GM20000 (cell line): Measurements from ENCODE around the gene ZBTB42.

ENCODE experiments used
- DNase-seq: peaks from one replicate; pipeline ENCODE4 v3.0.0; 2012; ENCODE audit warnings: low spot score
- TF ChIP-seq, protein P1 (sequence below): IDR thresholded peaks from 2 replicates; pipeline ENCODE4 v1.5.1; 2012; ENCODE audit warnings: mild to moderate bottlenecking, control low read depth; ENCODE audit errors: extremely low read depth, missing control alignments

The ZBTB42 gene

GRCh38 chr14:104789752-104790743, 10.9 kb upstream of the ZBTB42 start:
- TF ChIP-seq, protein P1, sequence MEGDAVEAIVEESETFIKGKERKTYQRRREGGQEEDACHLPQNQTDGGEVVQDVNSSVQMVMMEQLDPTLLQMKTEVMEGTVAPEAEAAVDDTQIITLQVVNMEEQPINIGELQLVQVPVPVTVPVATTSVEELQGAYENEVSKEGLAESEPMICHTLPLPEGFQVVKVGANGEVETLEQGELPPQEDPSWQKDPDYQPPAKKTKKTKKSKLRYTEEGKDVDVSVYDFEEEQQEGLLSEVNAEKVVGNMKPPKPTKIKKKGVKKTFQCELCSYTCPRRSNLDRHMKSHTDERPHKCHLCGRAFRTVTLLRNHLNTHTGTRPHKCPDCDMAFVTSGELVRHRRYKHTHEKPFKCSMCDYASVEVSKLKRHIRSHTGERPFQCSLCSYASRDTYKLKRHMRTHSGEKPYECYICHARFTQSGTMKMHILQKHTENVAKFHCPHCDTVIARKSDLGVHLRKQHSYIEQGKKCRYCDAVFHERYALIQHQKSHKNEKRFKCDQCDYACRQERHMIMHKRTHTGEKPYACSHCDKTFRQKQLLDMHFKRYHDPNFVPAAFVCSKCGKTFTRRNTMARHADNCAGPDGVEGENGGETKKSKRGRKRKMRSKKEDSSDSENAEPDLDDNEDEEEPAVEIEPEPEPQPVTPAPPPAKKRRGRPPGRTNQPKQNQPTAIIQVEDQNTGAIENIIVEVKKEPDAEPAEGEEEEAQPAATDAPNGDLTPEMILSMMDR = no peak
- DNase-seq = no peak

DNA sequence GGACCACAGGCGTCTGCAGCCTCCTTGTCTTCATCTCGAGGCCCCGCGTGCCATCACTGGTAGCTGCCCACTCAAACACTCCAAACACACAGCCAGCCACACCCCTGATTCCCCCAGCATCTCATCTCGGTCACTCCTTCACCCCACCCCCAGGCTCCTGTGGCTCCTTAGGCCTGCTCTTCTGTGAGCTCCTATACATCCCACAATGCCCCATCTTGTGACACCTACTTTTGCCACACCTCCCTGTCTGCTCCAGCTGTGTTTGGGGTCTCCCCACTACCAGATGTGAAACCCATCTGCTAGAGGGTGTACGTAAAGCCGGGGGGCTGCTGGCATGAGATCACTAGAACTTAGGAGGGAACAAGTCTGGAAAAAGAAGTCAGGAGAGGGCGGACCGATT, 9.5 kb upstream of the ZBTB42 start:
- no peak for DNase-seq
- TF ChIP-seq, protein P1 = no peak

GRCh38 chr14:104792101-104792884, 8.6 kb upstream of the ZBTB42 start:
- TF ChIP-seq, protein P1 = no peak
- DNase-seq = no peak

DNA sequence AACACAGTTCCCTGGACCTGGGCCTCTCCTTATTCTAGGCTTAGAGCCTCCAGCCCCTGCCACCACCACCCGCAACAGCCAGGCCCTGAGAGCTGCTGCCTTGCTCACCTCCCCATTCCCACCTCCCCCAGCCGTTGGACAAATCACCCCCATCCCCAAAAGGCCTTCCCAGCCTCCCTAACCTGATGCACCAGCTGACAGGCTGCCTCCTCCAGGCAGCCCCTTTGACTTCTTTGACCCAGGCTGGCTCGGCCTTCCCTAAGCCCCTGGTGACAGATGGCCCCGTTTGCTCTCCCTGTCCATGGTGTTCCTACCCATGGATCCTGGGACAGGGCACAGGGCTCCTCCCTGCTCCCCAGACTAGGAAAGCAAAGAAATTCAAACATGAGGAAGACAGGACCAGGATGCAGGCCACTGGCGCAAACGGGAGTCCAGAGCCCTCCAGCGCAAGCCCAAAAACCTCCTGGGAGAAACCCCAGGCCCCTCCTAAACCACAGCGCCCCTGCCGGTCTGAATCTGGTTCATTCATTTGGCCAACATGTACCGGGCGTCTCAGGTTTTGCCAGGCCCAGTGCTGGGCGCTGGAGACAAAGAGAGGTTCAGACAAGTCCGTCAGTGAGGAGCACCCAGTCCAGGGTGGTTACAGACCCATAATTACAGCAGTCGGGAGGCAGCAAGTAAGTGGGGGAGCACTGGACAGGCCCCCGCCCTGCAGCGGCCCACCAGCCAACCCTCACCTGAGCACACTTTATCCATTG, 7.8 kb upstream of the ZBTB42 start:
- TF ChIP-seq, protein P1 = no peak
- no peak for DNase-seq

DNA sequence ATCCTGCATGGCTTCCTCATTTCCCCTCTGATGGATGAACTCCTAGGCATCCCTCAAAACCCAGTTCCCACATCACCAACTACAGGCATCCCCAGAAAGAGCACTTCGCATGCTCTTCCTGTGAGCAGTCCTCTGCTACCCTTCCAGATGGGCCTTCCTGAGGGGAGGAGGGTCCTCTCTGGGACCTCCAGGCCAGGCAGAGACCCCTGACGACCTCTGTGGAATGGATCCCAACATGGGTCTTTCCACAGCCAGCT, 7.3 kb upstream of the ZBTB42 start:
- TF ChIP-seq, protein P1 = no peak
- no peak for DNase-seq

GRCh38 chr14:104794099-104794498, 6.8 kb upstream of the ZBTB42 start:
- TF ChIP-seq, protein P1 = no peak
- DNase-seq = no peak
